ENCODE measurements around the gene VPS26B.
"Not testable (repeated sequence)": the region's sequence is repeated elsewhere in the genome, so short reads cannot be mapped to it uniquely, and the experiment has no call there.

The VPS26B gene

DNA sequence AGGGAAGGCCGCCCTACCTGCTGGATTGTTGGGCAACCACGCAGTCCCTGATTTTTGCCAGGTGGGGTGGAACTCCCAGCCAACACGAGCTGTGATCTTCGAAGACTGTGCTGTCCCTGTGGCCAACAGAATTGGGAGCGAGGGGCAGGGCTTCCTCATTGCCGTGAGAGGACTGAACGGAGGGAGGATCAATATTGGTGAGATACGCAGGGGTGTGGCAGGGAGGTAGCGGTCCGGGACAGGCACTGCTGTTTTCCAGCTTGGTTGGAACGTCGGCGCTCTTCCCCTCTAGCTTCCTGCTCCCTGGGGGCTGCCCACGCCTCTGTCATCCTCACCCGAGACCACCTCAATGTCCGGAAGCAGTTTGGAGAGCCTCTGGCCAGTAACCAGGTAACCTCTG, 36.5 kb downstream of the VPS26B start:
- DNase-seq: no peak

GRCh38 chr11:134261626-134262488, 37.4 kb downstream of the VPS26B start:
- peak; percentile 39 for DNase-seq

DNA sequence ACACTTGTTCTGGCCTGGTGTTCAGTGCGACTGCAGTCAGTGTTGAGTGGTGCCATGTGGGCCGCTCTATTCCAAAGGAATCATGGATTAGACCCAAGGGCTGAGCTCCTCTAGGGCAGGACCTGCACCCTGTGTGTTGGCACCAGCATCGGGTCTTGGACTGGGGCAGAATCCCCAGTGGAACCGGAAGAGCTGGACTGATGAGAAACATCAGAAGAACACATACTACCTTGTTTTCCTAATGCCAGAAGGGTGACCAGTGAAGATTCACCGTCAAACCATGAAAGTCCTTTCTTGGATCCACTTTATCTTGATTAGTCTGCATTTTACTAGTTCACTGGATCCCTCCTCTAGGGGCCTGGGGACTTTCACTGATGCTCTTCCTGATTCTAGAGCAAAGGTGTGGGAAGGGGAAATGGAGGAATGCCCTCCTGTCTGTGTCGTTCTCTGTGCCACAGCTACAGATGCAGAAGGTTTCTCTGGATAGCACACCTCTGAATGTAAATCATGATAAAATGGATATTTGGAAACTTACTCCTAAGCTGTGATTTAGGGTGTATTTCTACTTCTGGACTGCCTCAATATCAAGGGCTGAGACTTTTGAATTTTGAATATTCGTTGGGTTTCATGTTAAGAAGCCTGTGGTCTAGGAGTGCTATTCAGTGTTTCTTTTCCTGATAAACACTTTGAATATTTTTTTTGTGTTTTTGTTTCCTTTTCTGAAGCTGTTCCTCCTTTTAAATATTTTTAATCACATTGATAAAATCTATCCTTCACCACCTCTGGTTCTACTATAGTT, 40.7 kb downstream of the VPS26B start:
- no peak for DNase-seq

GRCh38 chr11:134266440-134266839, 42.0 kb downstream of the VPS26B start:
- no peak for DNase-seq

- DNase-seq: no peak
Observed at GRCh38 chr11:134266841-134267251, 42.4 kb downstream of the VPS26B start.

GRCh38 chr11:134267461-134267860, 43.0 kb downstream of the VPS26B start:
- no peak for DNase-seq

DNA sequence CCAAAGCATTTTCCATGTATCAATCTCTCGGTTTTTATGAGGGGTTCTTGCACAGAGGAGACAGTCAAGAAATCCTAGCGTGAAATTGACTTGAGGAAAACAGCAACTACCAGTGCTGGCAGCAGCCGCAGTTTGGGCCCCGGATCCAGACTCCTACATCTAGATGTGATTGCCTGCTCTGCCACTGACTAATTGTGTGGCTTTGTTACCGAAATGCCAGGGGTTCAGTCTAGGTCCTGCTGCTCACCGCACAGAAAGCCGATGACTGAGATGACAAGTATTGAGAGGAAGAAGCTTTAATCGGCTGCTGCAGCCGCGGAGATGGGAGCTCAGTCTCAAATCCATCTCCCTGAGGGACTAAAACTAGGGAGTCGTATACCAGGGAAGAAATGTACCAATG, 43.5 kb downstream of the VPS26B start:
- DNase-seq: no peak

DNA sequence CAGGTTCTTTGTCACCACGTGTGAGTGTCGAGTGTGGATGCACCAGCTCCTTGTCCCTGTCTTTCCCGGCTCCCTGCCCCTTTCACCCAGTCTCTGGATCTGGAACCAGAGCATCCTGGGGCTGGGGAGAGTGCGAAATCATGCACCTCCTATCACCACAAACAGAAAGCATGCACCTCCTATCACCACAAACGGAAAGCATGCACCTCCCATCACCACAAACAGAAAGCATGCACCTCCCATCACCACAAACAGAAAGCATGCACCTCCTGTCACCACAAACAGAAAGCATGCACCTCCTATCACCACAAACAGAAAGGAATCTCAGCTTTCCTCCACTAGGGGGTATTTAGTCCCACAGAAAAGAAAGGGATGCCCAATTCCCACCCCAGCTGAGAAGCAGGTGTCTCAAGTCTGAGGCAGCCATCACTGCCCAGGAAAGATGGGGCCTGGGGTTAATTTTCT, 45.8 kb downstream of the VPS26B start:
- peak; percentile 48 for DNase-seq

- DNase-seq: no peak
Observed at GRCh38 chr11:134271978-134272377, 47.5 kb downstream of the VPS26B start.

GRCh38 chr11:134272381-134273316, 48.2 kb downstream of the VPS26B start:
- DNase-seq: peak; percentile 44

GRCh38 chr11:134273317-134273712, 48.8 kb downstream of the VPS26B start:
- no peak for DNase-seq

GRCh38 chr11:134275188-134275533, 50.7 kb downstream of the VPS26B start:
- no peak for DNase-seq

DNA sequence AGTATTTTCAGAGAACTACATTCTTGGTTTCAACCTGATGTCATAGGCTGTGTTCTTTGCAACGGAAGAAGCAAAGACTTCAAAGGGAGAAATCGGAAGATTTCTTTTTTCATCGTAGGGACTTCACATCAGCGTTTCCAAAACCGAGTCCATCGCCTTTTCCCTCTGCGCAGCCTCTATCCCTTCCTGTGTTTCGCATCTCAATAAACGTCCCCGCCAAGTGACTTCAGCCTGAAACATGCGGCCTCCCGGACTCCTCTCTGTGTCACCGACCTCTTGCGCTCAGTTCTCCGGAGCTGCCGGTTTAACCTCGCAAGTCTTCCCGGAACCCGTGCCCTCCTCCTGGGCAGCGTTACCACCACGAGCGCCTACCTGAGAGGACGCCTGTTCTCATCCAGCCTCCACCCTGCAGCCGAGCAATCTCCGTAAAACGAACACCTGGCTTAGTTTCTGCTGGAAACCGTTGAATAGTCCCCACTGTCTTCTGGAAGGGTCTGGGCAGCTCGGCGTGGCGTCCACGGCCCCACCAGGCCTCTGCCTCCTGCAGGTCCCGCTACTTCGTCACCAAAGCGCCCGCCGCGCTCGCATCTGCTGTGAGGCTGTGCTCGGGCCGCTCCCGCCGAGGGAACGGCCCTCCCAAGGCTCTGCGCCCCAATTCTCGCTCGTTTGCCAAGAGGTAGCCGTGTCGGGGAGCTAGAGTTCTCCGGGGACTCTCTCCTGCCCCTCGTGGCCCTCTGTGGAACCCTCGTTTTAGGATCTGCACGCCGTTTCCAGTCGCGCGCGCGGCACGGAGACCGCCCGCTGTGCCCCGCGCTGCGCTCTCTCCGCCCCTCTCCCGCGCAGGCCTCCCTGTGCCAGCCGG, 51.3 kb downstream of the VPS26B start, which contains the start of gene GLB1L3:
GLB1L3 (plus strand) TSS at position 846 of the 862 bp plus-strand sequence. CDS start 362 bp downstream, outside the sequence.
- DNase-seq: peak; percentile 21

DNA sequence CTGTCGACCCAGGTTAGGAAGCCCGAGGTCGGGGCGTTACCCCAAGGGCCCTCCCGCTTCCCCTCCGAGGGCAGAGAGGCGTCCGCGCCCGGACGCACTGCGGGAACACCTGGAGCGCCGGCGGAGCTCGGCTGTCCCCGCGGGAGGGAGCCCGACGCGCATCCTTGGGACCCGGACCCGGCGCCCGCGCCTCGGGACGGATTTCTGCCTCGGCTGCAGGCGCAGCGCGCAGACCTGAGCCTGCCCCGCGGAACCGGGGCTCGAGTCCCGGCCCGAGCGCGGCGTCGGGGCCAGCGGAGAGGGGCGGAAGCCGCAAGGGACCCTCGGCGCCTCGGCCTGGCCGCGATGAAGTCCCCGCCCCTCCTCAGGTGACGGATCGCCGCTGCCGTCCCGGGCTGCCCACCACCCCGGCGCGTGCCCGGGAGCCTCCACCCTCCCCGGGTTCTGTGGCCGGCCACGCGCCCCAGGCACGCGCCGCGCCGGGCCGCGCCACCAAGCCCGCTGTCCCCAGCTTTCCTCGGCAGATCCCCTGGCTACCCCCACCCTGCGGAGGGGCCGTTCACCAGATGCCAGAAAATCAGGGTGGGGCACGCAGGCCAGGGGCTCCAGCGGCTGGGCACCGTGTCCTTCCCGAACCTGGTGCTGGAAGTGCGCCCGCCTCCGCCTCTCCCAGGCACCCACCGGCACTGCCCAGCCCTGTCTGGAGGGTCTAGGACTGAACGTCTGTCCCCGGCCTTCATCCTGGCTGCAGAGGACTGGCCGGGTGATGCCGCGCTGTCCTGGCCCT, 52.1 kb downstream of the VPS26B start:
- no peak for DNase-seq

- no peak for DNase-seq
Observed at GRCh38 chr11:134277183-134278001, 52.9 kb downstream of the VPS26B start.

DNA sequence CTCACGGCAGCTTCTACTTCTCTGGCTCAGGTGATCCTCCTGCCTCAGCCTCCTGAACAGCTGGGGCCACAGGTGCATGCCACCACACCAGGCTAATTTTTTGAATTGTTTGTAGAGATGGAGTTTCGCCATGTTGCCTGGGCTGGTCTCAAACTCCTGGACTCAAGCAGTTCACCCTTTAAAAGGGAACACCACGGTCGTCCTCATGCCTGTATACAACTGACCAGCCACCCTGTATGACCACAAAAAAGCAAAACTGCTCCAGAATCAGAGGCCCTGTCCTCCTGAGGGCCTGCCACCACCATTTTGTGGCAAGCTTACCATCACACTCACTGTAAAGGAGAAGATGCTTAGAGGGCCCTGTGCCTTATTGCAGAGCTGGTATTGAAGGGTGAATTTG, 53.9 kb downstream of the VPS26B start:
- DNase-seq: no peak

- not testable (repeated sequence) for DNase-seq
Observed at GRCh38 chr11:134281635-134282034, 57.2 kb downstream of the VPS26B start.

DNA sequence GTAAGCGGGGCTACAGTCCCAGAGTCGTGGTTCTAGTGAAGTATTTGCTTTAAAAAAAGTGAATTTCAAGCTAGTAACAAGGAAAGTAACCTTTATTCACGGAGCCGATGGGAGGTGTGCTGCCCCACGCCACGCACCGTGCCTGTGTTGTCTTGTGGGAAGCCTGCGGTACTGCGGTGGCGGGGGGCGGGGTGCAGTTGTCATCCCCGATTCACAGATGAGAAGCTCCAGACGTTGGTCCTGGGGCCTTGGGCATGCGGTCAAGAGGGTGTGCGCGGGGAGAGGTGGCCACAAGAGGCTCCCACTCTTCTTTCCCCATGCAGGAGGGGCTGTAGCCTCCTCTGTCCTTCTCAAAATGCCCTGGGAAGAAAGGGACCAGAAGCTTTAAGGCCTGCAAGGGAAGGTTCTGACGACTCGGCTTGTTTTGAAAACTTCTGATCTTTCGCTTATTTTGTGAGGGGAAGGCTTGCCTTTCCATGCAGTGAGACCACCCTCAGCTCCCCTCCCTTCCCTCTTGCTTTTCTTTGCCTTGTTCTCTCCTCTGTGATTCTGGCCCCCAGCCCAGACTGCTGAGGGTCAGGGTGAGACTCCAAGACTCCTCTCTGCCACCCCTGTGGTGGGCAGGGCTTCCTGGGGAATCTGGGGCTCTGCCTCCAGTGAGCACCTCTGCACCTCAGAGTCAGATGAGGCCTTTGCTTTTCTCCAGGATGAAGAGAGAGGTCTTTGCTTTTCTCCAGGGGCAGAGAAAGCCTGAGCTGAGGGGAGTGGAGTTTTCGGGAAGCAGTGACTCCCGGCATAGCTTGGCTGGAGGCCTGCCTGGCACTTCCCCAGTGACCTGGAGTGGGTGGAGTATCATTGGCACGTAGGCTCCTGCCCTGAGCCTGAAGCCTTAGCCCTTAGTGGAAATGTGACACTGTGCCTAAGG, 57.9 kb downstream of the VPS26B start:
- no peak for DNase-seq

All from NCI-H82 (cell line).